Loucy (cell line): Measurements from ENCODE around the gene TIMM13.

Experiments used
- H2AFZ ChIP-seq: fragments of 200-600 bp; sonication (generic); 2 replicates; pipeline ENCODE4 v1.6.0; 2016; ENCODE audit warnings: antibody characterized with exemption, mild to moderate bottlenecking, low read length, moderate library complexity
- H3F3A ChIP-seq: fragments of 200-600 bp; 2 replicates; pipeline ENCODE4 v1.6.0; 2016; ENCODE audit warnings: antibody characterized with exemption, low read depth, mild to moderate bottlenecking
- H3K27me3 ChIP-seq: fragments of 200-600 bp; sonication (generic); 2 replicates; pipeline ENCODE4 v1.6.1; 2014; ENCODE audit warnings: low read length, mild to moderate bottlenecking; ENCODE audit not compliant: insufficient read depth, poor library complexity, severe bottlenecking
- H3K36me3 ChIP-seq: fragments of 200-600 bp; sonication (generic); 2 replicates; pipeline ENCODE4 v1.6.1; 2016; ENCODE audit warnings: low read length; ENCODE audit not compliant: insufficient read depth
- H3K4me1 ChIP-seq: fragments of 200-600 bp; sonication (generic); 2 replicates; pipeline ENCODE4 v1.5.1; 2014; ENCODE audit warnings: low read length, mild to moderate bottlenecking; ENCODE audit not compliant: insufficient read depth, poor library complexity, severe bottlenecking
- H3K4me2 ChIP-seq: fragments of 200-600 bp; sonication (generic); 2 replicates; pipeline ENCODE4 v1.6.0; 2014; ENCODE audit warnings: antibody characterized with exemption, low read length, low read depth, mild to moderate bottlenecking; ENCODE audit not compliant: poor library complexity, severe bottlenecking
- H3K4me3 ChIP-seq: fragments of 200-600 bp; sonication (generic); 2 replicates; pipeline ENCODE4 v1.5.1; 2014; ENCODE audit warnings: low read length, mild to moderate bottlenecking, mixed read lengths; ENCODE audit not compliant: poor library complexity, severe bottlenecking
- H3K79me2 ChIP-seq: fragments of 200-600 bp; sonication (generic); 2 replicates; pipeline ENCODE4 v1.6.1; 2014; ENCODE audit warnings: low read length; ENCODE audit not compliant: insufficient read depth
- H3K9ac ChIP-seq: fragments of 200-600 bp; sonication (generic); 2 replicates; pipeline ENCODE4 v1.6.0; 2014; ENCODE audit warnings: mild to moderate bottlenecking, low read depth, low read length, moderate library complexity; ENCODE audit not compliant: poor library complexity, severe bottlenecking
- H3K9me2 ChIP-seq: fragments of 200-600 bp; sonication (generic); replicated peaks from 2 replicates; pipeline ENCODE4 v1.6.1; 2016; ENCODE audit warnings: low read depth, low read length, mixed read lengths
- H3K9me3 ChIP-seq: fragments of 200-600 bp; sonication (generic); 2 replicates; pipeline ENCODE4 v1.6.1; 2014; ENCODE audit warnings: mild to moderate bottlenecking, antibody characterized with exemption, low read length, low read depth; ENCODE audit not compliant: insufficient read depth
- H4K20me1 ChIP-seq: fragments of 200-600 bp; sonication (generic); 2 replicates; pipeline ENCODE4 v1.6.0; 2014; ENCODE audit warnings: antibody characterized with exemption, low read length, mild to moderate bottlenecking; ENCODE audit not compliant: insufficient read depth, poor library complexity, severe bottlenecking
- EZH2phosphoT487 ChIP-seq: fragments of 200-600 bp; IDR thresholded peaks from 2 replicates; pipeline ENCODE4 v1.6.1; 2018; ENCODE audit warnings: antibody characterized with exemption, mild to moderate bottlenecking, moderate library complexity, borderline replicate concordance
- TF ChIP-seq, protein P1 (sequence below): fragments of 200-600 bp; sonication (generic); conservative IDR thresholded peaks from 2 replicates; pipeline ENCODE4 v1.5.1; 2014; ENCODE audit warnings: mild to moderate bottlenecking, antibody characterized with exemption, low read length

Gene TIMM13

DNA sequence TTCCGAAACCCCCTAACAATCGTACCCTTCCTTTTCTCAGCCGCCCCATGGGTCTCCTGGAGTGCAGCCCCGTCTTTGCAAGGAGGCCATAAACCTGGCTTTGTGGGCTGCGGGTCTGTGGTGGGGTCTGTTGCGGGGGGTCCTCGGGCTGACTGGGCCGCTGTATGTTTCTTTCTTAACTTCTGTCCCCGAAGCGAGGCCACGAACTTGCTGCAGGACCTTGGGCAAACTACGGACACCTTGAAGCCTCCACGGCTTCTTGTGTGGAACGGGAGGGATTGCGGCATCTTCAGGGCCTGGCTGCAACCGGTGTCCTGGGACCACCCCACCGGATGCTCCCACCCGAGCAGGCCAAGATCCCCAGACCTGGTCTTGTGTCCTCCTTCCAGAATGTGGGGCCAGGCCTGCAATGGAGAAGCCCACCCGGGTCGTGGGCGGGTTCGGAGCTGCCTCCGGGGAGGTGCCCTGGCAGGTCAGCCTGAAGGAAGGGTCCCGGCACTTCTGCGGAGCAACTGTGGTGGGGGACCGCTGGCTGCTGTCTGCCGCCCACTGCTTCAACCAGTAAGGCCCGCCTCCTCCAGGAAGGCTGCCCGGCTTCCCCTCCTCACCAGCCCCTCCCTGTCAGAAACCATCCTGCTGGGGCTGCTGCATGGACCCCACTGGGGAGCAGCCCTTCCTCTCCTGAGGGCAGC is 12.0 kb downstream of the TIMM13 start:
- TF ChIP-seq, protein P1, sequence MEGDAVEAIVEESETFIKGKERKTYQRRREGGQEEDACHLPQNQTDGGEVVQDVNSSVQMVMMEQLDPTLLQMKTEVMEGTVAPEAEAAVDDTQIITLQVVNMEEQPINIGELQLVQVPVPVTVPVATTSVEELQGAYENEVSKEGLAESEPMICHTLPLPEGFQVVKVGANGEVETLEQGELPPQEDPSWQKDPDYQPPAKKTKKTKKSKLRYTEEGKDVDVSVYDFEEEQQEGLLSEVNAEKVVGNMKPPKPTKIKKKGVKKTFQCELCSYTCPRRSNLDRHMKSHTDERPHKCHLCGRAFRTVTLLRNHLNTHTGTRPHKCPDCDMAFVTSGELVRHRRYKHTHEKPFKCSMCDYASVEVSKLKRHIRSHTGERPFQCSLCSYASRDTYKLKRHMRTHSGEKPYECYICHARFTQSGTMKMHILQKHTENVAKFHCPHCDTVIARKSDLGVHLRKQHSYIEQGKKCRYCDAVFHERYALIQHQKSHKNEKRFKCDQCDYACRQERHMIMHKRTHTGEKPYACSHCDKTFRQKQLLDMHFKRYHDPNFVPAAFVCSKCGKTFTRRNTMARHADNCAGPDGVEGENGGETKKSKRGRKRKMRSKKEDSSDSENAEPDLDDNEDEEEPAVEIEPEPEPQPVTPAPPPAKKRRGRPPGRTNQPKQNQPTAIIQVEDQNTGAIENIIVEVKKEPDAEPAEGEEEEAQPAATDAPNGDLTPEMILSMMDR = no peak
- TF ChIP-seq EZH2phosphoT487 = no peak
- no peaks in the 10 kb centered on the region for H4K20me1 ChIP-seq
- no peaks in the 10 kb centered on the region for H3K9me2 ChIP-seq

DNA sequence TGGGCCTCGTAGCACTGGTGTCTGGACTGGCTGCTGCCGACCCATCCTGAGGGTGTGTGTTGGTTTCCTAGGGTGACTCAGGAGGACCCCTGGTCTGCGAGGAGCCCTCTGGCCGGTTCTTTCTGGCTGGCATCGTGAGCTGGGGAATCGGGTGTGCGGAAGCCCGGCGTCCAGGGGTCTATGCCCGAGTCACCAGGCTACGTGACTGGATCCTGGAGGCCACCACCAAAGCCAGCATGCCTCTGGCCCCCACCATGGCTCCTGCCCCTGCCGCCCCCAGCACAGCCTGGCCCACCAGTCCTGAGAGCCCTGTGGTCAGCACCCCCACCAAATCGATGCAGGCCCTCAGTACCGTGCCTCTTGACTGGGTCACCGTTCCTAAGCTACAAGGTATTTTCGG is 13.8 kb downstream of the TIMM13 start:
- no peak overlapping the region for H3K4me3 ChIP-seq
- no peaks in the 10 kb centered on the region for H3K27me3 ChIP-seq
- no peaks in the 10 kb centered on the region for H3K36me3 ChIP-seq
- no peaks in the 10 kb centered on the region for H3K9me3 ChIP-seq
- no peaks in the 10 kb centered on the region for H4K20me1 ChIP-seq
- TF ChIP-seq, protein P1 = no peak
- TF ChIP-seq EZH2phosphoT487 = no peak
- no peak overlapping the region for H3K9ac ChIP-seq
- H3K79me2 ChIP-seq = no peaks in the 10 kb centered on the region
- H3K4me2 ChIP-seq = no peak overlapping the region
- no peaks in the 10 kb centered on the region for H3K4me1 ChIP-seq
- H3K9me2 ChIP-seq = no peaks in the 10 kb centered on the region
- no peak overlapping the region for H2AFZ ChIP-seq
- H3F3A ChIP-seq = no peaks in the 10 kb centered on the region

More for the DNA sequence above, 12.0 kb downstream of the TIMM13 start:
- Histone ChIP-seq H3K4me3 (no peak overlapping the region), H3K79me2 (no peaks in the 10 kb centered on the region), H3K4me2 (no peak overlapping the region), H2AFZ (no peak overlapping the region), H3K36me3 (no peaks in the 10 kb centered on the region), H3K4me1 (no peaks in the 10 kb centered on the region), H3K27me3 (no peaks in the 10 kb centered on the region), H3K9ac (no peak overlapping the region), H3F3A (no peaks in the 10 kb centered on the region), H3K9me3 (no peaks in the 10 kb centered on the region)

DNA sequence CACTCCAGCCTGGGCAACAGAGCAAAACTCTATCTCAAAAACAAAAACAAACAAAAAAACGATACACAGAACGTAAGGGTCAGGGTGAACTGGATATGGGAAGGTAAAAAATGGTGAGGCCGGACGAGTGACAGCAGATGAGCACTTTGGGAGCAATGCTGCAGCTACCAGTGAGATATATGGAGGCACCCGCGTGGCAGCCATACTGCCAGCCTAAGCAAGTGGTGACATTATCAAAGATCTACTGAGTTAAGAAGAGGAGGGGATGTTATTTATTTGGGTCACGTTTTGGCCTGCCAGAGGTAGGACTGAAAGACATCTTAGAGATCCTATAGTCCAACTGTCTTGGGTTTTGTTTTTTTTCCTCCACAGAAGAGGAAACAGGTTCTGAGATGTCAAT is 14.2 kb downstream of the TIMM13 start:
- no peaks in the 10 kb centered on the region for H3K9me2 ChIP-seq
- no peak overlapping the region for H2AFZ ChIP-seq
- H3K4me3 ChIP-seq = no peak overlapping the region
- no peaks in the 10 kb centered on the region for H3K27me3 ChIP-seq
- no peaks in the 10 kb centered on the region for H3K36me3 ChIP-seq
- no peak overlapping the region for H3K4me2 ChIP-seq
- no peaks in the 10 kb centered on the region for H3F3A ChIP-seq
- H3K9ac ChIP-seq = no peak overlapping the region
- H3K9me3 ChIP-seq = no peaks in the 10 kb centered on the region
- H4K20me1 ChIP-seq = no peaks in the 10 kb centered on the region
- no peaks in the 10 kb centered on the region for H3K79me2 ChIP-seq
- TF ChIP-seq, protein P1 = no peak
- TF ChIP-seq EZH2phosphoT487 = no peak
- no peaks in the 10 kb centered on the region for H3K4me1 ChIP-seq
